ENCODE results near the gene ZNF486.
"Not testable (repeated sequence)": the region's sequence is repeated elsewhere in the genome, so short reads cannot be mapped to it uniquely, and the experiment has no call there.

ZNF486 gene

GRCh38 chr19:20167020-20167644, at the start of gene ZNF486:
ZNF486 (plus strand) TSS chr19:20167214; CDS start chr19:20167331, 117 bp downstream.
- peak; percentile 8 for DNase-seq

DNA sequence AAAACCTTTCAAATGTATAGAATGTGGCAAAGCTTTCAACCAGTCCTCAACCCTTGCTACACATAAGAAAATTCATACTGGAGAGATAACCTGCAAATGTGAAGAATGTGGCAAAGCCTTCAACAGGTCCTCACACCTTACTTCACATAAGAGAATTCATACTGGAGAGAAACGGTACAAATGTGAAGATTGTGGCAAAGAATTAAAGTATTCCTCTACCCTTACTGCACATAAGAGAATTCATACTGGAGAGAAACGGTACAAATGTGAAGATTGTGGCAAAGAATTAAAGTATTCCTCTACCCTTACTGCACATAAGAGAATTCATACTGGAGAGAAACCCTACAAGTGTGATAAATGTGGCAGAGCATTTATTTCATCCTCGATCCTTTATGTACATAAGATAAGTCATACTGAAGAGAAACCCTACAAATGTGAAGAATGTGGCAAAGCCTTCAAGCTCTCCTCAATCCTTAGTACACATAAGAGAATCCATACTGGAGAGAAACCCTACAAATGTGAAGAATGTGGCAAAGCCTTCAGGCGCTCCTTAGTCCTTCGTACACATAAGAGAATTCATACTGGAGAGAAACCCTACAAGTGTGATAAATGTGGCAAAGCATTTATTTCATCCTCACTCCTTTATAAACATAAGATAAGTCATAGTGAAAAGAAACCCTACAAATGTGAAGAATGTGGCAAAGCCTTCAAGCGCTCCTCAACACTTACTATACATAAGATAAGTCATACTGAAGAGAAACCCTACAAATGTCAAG, 48.8 kb upstream of the ZNF486 start:
- not testable (repeated sequence) for DNase-seq

- DNase-seq, result no peak
Measured at GRCh38 chr19:20124879-20125278, 42.1 kb upstream of the ZNF486 start.

DNA sequence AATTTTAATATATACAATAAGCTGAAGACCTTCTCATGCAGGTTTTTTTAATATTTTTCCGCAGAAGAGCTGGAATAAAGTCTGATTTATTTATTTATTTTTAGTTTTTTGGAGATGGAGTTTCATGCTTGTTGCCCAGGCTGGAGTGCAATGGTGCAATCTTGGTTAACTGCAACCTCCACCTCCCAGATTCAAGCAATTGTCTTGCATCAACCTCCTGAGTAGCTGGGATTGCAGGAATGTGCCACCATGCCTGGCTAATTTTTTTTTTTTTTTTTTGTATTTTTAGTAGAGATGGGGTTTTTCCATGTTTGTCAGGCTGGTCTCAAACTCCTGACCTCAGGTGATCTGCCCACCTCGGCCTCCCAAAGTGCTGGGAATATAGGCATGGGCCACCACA, 34.1 kb upstream of the ZNF486 start:
- not testable (repeated sequence) for DNase-seq

DNA sequence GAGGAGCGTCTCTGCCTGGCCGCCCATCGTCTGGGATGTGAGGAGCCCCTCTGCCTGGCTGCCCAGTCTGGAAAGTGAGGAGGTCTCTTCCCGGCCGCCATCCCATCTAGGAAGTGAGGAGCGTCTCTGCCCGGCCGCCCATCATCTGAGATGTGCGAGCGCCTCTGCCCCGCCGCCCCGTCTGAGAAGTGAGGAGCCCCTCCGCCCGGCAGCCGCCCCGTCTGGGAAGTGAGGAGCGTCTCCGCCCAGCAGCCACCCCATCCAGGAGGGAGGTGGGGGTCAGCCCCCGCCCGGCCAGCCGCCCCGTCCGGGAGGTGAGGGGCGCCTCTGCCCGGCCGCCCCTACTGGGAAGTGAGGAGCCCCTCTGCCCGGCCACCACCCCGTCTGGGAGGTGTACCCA, 29.3 kb upstream of the ZNF486 start:
- DNase-seq, result not testable (repeated sequence)

GRCh38 chr19:20151617-20152145, 15.3 kb upstream of the ZNF486 start:
- no peak for DNase-seq

DNA sequence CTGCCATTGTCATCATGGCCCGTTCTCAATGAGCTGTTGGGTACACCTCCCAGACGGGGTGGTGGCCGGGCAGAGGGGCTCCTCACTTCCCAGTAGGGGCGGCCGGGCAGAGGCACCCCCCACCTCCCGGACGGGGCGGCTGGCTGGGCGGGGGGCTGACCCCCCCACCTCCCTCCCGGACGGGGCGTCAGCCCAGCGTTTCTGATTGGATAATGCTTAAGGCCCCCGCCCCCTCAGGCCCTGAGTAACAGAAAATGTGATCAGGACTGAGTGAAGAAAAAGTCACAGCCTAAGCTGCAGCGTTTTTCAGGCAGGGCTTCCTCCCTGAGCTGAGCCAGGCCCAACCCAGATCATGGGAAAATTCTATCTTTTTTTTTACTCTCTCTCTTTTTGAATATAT, 14.5 kb upstream of the ZNF486 start:
- DNase-seq, result not testable (repeated sequence)

- no peak for DNase-seq
Measured at GRCh38 chr19:20153281-20153680, 13.7 kb upstream of the ZNF486 start.

- no peak for DNase-seq
Measured at GRCh38 chr19:20154636-20155035, 12.4 kb upstream of the ZNF486 start.

- no peak for DNase-seq
Measured at GRCh38 chr19:20162821-20163220, 4.2 kb upstream of the ZNF486 start.

GRCh38 chr19:20164456-20164855, 2.6 kb upstream of the ZNF486 start:
- DNase-seq, result no peak

GRCh38 chr19:20165971-20166592, 932 bp upstream of the ZNF486 start:
- no peak for DNase-seq

GRCh38 chr19:20167651-20168122, 673 bp downstream of the ZNF486 start:
- no peak for DNase-seq

GRCh38 chr19:20171285-20171684, 4.3 kb downstream of the ZNF486 start:
- no peak for DNase-seq

DNA sequence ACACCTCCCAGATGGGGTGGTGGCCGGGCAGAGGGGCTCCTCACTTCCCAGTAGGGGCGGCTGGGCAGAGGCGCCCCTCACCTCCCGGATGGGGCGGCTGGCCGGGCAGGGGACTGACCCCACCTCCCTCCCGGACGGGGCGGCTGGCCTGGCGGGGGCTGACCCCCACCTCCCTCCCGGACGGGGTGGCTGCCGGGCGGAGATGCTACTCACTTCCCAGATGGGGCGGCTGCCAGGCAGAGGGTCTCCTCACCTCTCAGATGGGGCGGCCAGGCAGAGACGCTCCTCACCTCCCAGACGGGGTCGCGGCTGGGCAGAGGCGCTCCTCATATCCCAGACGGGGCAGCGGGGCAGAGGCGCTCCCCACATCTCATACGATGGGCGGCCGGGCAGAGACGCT, 8.8 kb downstream of the ZNF486 start:
- not testable (repeated sequence) for DNase-seq

DNA sequence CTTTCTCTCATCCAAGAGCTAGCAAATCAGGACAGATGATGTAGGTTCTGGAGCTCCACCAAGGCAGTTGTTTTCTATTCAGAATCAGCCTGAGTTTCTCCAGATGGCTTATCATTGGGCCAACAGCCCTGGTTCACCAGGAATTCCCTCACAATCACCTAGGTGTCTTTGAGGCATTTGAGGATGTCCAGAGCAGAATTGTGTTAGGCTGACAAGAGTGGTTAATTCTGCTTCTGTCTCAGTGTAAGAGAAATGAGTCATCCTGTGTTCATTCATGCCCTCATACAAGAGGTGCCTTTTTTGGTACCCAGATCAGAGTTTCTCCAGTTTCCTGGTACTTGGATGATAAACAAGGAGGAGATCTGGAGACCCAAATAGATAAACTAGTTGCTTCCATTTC, 12.9 kb downstream of the ZNF486 start:
- not testable (repeated sequence) for DNase-seq

- DNase-seq, result no peak
Measured at GRCh38 chr19:20182222-20182785, 15.3 kb downstream of the ZNF486 start.

DNA sequence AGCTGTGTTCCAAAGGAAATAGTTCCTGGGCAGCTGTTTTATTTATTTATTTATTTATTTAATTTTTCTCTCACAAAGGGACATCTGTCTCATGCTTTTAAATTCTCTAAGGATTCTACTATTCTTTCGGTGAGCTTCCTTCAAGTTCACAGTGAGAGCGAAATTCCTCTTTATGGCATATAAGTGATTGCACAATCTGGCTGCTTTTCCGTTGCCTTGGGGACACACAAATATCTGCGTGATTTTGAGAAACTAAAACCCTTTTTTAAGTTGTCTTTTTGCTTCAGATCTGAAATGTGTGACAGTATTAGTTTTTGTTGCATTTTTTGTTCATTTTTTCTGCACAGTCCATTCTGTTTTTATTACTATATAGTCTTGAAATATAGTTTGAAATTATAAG, 19.2 kb downstream of the ZNF486 start:
- DNase-seq, result no peak

DNA sequence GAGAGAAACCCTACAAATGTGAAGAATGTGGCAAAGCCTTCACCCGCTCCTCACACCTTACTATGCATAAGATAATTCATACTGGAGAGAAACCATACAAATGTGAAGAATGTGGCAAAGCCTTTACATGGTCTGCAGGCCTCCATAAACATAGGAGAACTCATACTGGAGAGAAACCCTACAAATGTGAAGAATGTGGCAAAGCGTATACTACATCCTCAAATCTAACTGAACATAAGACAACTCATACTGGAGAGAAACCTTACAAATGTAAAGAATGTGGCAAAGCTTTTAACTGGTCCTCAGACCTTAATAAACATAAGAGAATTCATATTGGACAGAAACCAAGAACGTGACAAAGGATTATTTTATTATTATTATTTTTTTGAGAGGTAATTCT, 30.7 kb downstream of the ZNF486 start:
- DNase-seq, result no peak

DNA sequence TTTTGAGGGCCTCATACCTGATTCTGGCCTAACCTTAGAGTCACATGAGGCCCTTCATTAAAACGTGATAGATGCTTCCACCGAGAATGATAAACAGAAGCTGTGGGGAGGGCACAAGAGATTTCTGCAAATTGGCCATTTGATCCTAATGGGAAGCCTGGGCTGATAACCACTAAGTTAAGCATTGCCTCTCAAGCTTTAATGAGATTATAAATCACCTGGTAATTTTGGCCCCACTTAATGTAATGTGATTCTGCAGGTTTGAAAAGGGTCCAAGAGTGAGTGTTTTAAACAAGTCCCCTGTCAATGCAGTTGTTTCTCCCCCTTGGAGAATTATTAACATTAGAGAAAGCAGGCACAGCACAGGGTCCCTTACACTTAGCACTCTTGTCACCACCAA, 42.0 kb downstream of the ZNF486 start:
- DNase-seq, result no peak

DNA sequence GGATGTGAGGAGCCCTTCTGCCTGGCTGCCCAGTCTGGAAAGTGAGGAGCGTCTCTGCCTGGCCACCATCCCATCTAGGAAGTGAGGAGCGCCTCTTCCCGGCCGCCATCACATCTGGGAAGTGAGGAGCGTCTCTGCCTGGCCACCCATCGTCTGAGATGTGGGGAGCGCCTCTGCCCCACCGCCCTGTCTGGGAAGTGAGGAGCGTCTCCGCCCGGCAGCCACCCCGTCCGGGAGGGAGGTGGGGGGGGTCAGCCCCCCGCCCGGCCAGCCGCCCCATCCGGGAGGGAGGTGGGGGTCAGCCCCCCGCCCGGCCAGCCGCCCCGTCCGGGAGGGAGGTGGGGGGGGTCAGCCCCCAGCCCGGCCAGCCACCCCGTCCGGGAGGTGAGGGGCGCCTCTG, 47.4 kb downstream of the ZNF486 start:
- not testable (repeated sequence) for DNase-seq

DNA sequence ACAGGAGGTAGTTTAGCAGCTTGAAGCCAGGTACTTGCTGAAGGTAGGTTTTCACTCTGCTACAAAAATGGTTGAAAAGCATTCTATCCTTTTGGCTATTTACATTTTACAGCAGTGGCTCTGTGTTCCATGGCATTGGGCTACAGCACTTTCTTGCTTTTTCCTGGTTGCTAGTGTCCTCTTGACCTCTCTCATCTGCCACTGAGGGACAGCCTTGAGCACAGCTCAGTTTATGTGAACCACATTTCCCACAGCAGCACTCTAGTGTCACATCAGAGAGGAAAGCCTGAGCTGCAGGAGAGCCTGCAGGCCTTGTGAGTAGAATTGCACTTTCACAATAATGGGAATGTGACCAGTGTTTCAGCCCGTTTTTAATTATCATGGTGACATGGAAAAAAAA, 54.6 kb downstream of the ZNF486 start:
- DNase-seq, result not testable (repeated sequence)

DNA sequence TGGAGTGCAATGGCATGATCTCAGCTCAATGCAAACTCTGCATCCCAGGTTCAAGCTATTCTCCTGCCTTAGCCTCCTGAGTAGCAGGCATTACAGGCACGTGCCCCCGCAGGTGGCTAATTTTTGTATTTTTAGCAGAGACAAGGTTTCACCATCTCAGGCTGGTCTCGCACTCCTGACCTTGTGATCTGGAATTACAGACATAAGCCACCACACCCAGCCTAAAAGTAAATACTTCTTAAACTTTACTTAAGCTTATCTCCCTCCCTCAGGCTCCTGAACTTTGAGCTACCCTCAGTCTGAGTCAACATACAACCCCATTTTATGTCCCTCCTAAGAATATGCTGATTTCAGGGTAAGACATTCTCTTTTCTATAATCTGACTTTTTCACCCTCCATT, 66.1 kb downstream of the ZNF486 start:
- no peak for DNase-seq

Data from COR-L47 (cell line).